ENCODE results near the gene DESI1.
"Not testable (repeated sequence)": the region's sequence is repeated elsewhere in the genome, so short reads cannot be mapped to it uniquely, and the experiment has no call there.

DESI1 gene

GRCh38 chr22:41631615-41632014 is 10.8 kb upstream of the DESI1 start:
- not testable (repeated sequence) for DNase-seq

GRCh38 chr22:41631115-41631514 is 10.3 kb upstream of the DESI1 start:
- not testable (repeated sequence) for DNase-seq

- no peak for DNase-seq
These were observed 4.7 kb upstream of the DESI1 start for GRCh38 chr22:41625577-41625976.

GRCh38 chr22:41621911-41622179 is 1.0 kb upstream of the DESI1 start:
- DNase-seq: no peak

GRCh38 chr22:41621099-41621910 is 462 bp upstream of the DESI1 start, which contains the start of gene XRCC6:
Gene XRCC6, plus strand, starts transcription at chr22:41621295. Its CDS starts 710 bp downstream, at chr22:41622005.
- peak; percentile 97 for DNase-seq

GRCh38 chr22:41619979-41620588 is 759 bp downstream of the DESI1 start:
- peak; percentile 34 for DNase-seq

GRCh38 chr22:41613456-41613855 is 7.4 kb downstream of the DESI1 start:
- no peak for DNase-seq

GRCh38 chr22:41612603-41613306 is 8.1 kb downstream of the DESI1 start:
- DNase-seq: no peak

GRCh38 chr22:41608386-41608785 is 12.5 kb downstream of the DESI1 start:
- no peak for DNase-seq

- DNase-seq: no peak
These were observed 16.9 kb downstream of the DESI1 start for GRCh38 chr22:41603873-41604332.

- no peak for DNase-seq
These were observed 19.9 kb downstream of the DESI1 start for GRCh38 chr22:41600976-41601375.

GRCh38 chr22:41598891-41599635 is 21.8 kb downstream of the DESI1 start:
- DNase-seq: no peak

GRCh38 chr22:41598081-41598480 is 22.8 kb downstream of the DESI1 start:
- DNase-seq: no peak

- DNase-seq: no peak
These were observed 23.2 kb downstream of the DESI1 start for GRCh38 chr22:41597635-41597953.

- DNase-seq: no peak
These were observed 23.8 kb downstream of the DESI1 start for GRCh38 chr22:41596776-41597634.

GRCh38 chr22:41595703-41596102 is 25.1 kb downstream of the DESI1 start:
- DNase-seq: no peak

- not testable (repeated sequence) for DNase-seq
These were observed 27.4 kb downstream of the DESI1 start for GRCh38 chr22:41593336-41593960.

- peak; percentile 99 for DNase-seq
These were observed 31.2 kb downstream of the DESI1 start, which contains the start of gene PMM1 for GRCh38 chr22:41589391-41590241. Gene PMM1, minus strand, starts transcription at chr22:41589840. Its CDS starts 35 bp downstream, at chr22:41589805.

- no peak for DNase-seq
These were observed 33.5 kb downstream of the DESI1 start for GRCh38 chr22:41587347-41587723.

- no peak for DNase-seq
These were observed 34.9 kb downstream of the DESI1 start for GRCh38 chr22:41585898-41586297.

GRCh38 chr22:41584881-41585280 is 36.0 kb downstream of the DESI1 start:
- DNase-seq: no peak
